Medulla oblongata (tissue), 1 donor: ENCODE results near the gene DIP2A.
"Not testable (repeated sequence)": the region's sequence is repeated elsewhere in the genome, so short reads cannot be mapped to it uniquely, and the experiment has no call there.

Experiments used
- DNase-seq: peaks from one replicate; pipeline ENCODE4 v3.0.0-alpha.2; 2015; ENCODE audit errors: extremely low spot score

DIP2A gene

GRCh38 chr21:46482846-46483231 is 24.1 kb downstream of the DIP2A start:
- DNase-seq: no peak

- DNase-seq: no peak
These were observed 24.9 kb downstream of the DIP2A start for GRCh38 chr21:46483300-46484295.

GRCh38 chr21:46486481-46487126 is 27.9 kb downstream of the DIP2A start:
- DNase-seq: no peak

GRCh38 chr21:46489162-46489663 is 30.5 kb downstream of the DIP2A start:
- DNase-seq: no peak

GRCh38 chr21:46489800-46490199 is 31.1 kb downstream of the DIP2A start:
- no peak for DNase-seq

- DNase-seq: no peak
These were observed 32.9 kb downstream of the DIP2A start for GRCh38 chr21:46491553-46491952.

GRCh38 chr21:46492851-46493250 is 34.2 kb downstream of the DIP2A start:
- no peak for DNase-seq

GRCh38 chr21:46493828-46494227 is 35.1 kb downstream of the DIP2A start:
- DNase-seq: no peak

GRCh38 chr21:46498335-46499050 is 39.8 kb downstream of the DIP2A start:
- DNase-seq: no peak

GRCh38 chr21:46500224-46500861 is 41.7 kb downstream of the DIP2A start:
- DNase-seq: peak; percentile 14

GRCh38 chr21:46503922-46504550 is 45.3 kb downstream of the DIP2A start:
- DNase-seq: no peak

- DNase-seq: no peak
These were observed 46.0 kb downstream of the DIP2A start for GRCh38 chr21:46504666-46505065.

- DNase-seq: no peak
These were observed 48.9 kb downstream of the DIP2A start for GRCh38 chr21:46507562-46507961.

GRCh38 chr21:46509741-46510502 is 51.2 kb downstream of the DIP2A start:
- no peak for DNase-seq

- peak; percentile 81 for DNase-seq
These were observed 56.4 kb downstream of the DIP2A start for GRCh38 chr21:46515109-46515508.

- no peak for DNase-seq
These were observed 57.4 kb downstream of the DIP2A start for GRCh38 chr21:46516068-46516467.

- peak; percentile 80 for DNase-seq
These were observed 58.7 kb downstream of the DIP2A start for GRCh38 chr21:46517361-46517760.

GRCh38 chr21:46518983-46519583 is 60.4 kb downstream of the DIP2A start:
- no peak for DNase-seq

GRCh38 chr21:46527393-46527792 is 68.7 kb downstream of the DIP2A start:
- DNase-seq: not testable (repeated sequence)

- DNase-seq: no peak
These were observed 69.1 kb downstream of the DIP2A start for GRCh38 chr21:46527801-46528200.
